ENCODE data around the gene LENG8. TPM values are rescaled to one million over a fixed set of nuclear protein-coding genes. Genes with fewer than 3 reads are reported as not detected.

LENG8 gene
- total and polyA plus RNA-seq, 10 of the 15 experiments (the other 5 are each of a cell fraction or from before 2014, with no cell fraction given): 2.3 to 145 (median 34.4) TPM

- intact Hi-C loops (cut with micrococcal nuclease; ENCODE audit: unreplicated experiment): no loop called here
- no peak overlapping the region for H3K27ac ChIP-seq (ENCODE audit: control insufficient read depth, insufficient read depth)
- no peaks in the 10 kb centered on the region for H3K79me2 ChIP-seq (ENCODE audit: control insufficient read depth, insufficient read depth, low read length)
- no peaks in the 10 kb centered on the region for H3K36me3 ChIP-seq (ENCODE audit: control insufficient read depth in 2 of 2, insufficient read depth in 2 of 2, low read length in 1 of 2)
- TF ChIP-seq SKIL (IDR thresholded peaks at IDR 0.05; ENCODE audit: low read depth, poor library complexity, severe bottlenecking) (no peak), NR2C2 (IDR thresholded peaks at IDR 0.05; ENCODE audit: borderline replicate concordance, control insufficient read depth, insufficient read length, low read depth) (no peak), BRCA1 (IDR thresholded peaks at IDR 0.05; ENCODE audit: low read depth, low read length) (no peak), NFXL1 (IDR thresholded peaks at IDR 0.05; ENCODE audit: borderline replicate concordance) (no peak), MYC (IDR thresholded peaks at IDR 0.05; ENCODE audit: insufficient read depth, insufficient read length, insufficient replicate concordance, low read length, severe bottlenecking) (no peak), ESRRA (IDR thresholded peaks at IDR 0.05; ENCODE audit: low read length) (no peak), NR2C1 (IDR thresholded peaks at IDR 0.05) (no peak), PKNOX1 (IDR thresholded peaks at IDR 0.05) (no peak)
- TF ChIP-seq, protein P1, sequence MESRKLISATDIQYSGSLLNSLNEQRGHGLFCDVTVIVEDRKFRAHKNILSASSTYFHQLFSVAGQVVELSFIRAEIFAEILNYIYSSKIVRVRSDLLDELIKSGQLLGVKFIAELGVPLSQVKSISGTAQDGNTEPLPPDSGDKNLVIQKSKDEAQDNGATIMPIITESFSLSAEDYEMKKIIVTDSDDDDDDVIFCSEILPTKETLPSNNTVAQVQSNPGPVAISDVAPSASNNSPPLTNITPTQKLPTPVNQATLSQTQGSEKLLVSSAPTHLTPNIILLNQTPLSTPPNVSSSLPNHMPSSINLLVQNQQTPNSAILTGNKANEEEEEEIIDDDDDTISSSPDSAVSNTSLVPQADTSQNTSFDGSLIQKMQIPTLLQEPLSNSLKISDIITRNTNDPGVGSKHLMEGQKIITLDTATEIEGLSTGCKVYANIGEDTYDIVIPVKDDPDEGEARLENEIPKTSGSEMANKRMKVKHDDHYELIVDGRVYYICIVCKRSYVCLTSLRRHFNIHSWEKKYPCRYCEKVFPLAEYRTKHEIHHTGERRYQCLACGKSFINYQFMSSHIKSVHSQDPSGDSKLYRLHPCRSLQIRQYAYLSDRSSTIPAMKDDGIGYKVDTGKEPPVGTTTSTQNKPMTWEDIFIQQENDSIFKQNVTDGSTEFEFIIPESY (IDR thresholded peaks at IDR 0.05): no peak
- TF ChIP-seq, protein P2, sequence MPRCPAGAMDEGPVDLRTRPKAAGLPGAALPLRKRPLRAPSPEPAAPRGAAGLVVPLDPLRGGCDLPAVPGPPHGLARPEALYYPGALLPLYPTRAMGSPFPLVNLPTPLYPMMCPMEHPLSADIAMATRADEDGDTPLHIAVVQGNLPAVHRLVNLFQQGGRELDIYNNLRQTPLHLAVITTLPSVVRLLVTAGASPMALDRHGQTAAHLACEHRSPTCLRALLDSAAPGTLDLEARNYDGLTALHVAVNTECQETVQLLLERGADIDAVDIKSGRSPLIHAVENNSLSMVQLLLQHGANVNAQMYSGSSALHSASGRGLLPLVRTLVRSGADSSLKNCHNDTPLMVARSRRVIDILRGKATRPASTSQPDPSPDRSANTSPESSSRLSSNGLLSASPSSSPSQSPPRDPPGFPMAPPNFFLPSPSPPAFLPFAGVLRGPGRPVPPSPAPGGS (IDR thresholded peaks at IDR 0.05; ENCODE audit: borderline replicate concordance, insufficient read depth, low read depth, low read length, poor library complexity, severe bottlenecking): no peak
- TF ChIP-seq, protein P3, sequence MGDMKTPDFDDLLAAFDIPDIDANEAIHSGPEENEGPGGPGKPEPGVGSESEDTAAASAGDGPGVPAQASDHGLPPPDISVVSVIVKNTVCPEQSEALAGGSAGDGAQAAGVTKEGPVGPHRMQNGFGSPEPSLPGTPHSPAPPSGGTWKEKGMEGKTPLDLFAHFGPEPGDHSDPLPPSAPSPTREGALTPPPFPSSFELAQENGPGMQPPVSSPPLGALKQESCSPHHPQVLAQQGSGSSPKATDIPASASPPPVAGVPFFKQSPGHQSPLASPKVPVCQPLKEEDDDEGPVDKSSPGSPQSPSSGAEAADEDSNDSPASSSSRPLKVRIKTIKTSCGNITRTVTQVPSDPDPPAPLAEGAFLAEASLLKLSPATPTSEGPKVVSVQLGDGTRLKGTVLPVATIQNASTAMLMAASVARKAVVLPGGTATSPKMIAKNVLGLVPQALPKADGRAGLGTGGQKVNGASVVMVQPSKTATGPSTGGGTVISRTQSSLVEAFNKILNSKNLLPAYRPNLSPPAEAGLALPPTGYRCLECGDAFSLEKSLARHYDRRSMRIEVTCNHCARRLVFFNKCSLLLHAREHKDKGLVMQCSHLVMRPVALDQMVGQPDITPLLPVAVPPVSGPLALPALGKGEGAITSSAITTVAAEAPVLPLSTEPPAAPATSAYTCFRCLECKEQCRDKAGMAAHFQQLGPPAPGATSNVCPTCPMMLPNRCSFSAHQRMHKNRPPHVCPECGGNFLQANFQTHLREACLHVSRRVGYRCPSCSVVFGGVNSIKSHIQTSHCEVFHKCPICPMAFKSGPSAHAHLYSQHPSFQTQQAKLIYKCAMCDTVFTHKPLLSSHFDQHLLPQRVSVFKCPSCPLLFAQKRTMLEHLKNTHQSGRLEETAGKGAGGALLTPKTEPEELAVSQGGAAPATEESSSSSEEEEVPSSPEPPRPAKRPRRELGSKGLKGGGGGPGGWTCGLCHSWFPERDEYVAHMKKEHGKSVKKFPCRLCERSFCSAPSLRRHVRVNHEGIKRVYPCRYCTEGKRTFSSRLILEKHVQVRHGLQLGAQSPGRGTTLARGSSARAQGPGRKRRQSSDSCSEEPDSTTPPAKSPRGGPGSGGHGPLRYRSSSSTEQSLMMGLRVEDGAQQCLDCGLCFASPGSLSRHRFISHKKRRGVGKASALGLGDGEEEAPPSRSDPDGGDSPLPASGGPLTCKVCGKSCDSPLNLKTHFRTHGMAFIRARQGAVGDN (IDR thresholded peaks at IDR 0.05): no peak
- BruUV-seq (replicated peaks): no TSS peak
- in situ Hi-C loops (cut with MboI): no loop called here
- H3K4me2 ChIP-seq (ENCODE audit: control insufficient read depth, insufficient read depth): no peak overlapping the region
- H3K4me1 ChIP-seq (ENCODE audit: control insufficient read depth, insufficient read depth, low read length): no peaks in the 10 kb centered on the region
- no peak for DNase-seq (ENCODE audit: low read depth, low spot score)
- FAIRE-seq: no peak
- 75% methylated on average over 11 of the region's 11 CpGs for WGBS (ENCODE audit: insufficient coverage, insufficient replicate concordance, low lambda C conversion rate, missing lambda C conversion rate)
- ATAC-seq: no peak
- no peak overlapping the region for H3K9ac ChIP-seq (ENCODE audit: control insufficient read depth, insufficient read depth, low read length)
- H3K27me3 ChIP-seq (replicated peaks in 1 of 2; ENCODE audit: control insufficient read depth in 2 of 2, insufficient read depth in 2 of 2, low read length in 1 of 2): no peaks in the 10 kb centered on the region; a peak in 1 of 4 replicates
- ChIA-PET POLR2A (no interaction called here), CTCF (no interaction called here), RAD21 (ENCODE audit: unreplicated experiment) (no interaction called here), SMC1A (ENCODE audit: uncharacterized antibody, unreplicated experiment) (no interaction called here)
- H3K9me3 ChIP-seq (replicated peaks; ENCODE audit: control insufficient read depth, insufficient read depth, low read length): no peaks in the 10 kb centered on the region
- H2AFZ ChIP-seq (ENCODE audit: control insufficient read depth, low read depth, low read length): no peak overlapping the region
- H4K20me1 ChIP-seq (ENCODE audit: control insufficient read depth, insufficient read depth): no peaks in the 10 kb centered on the region; the same call in 1 of the 2 replicates
- H3K4me3 ChIP-seq: no peak overlapping the region
These were observed 21.4 kb upstream of the LENG8 start for GRCh38 chr19:54427586-54427985.

Data from GM12878 (cell line).